Activated CD8-positive, alpha-beta memory T cell treated with anti-CD3 and anti-CD28 coated beads for 24 hours (primary cell): Measurements from ENCODE around the gene PAK4.
"Not testable (repeated sequence)": the region's sequence is repeated elsewhere in the genome, so short reads cannot be mapped to it uniquely, and the experiment has no call there.

ENCODE experiments used
- DNase-seq: peaks from one replicate; pipeline ENCODE4 v3.0.0-alpha.2; 2020

Gene PAK4

GRCh38 chr19:39130337-39131254 is 5.0 kb downstream of the PAK4 start:
- no peak for DNase-seq

DNA sequence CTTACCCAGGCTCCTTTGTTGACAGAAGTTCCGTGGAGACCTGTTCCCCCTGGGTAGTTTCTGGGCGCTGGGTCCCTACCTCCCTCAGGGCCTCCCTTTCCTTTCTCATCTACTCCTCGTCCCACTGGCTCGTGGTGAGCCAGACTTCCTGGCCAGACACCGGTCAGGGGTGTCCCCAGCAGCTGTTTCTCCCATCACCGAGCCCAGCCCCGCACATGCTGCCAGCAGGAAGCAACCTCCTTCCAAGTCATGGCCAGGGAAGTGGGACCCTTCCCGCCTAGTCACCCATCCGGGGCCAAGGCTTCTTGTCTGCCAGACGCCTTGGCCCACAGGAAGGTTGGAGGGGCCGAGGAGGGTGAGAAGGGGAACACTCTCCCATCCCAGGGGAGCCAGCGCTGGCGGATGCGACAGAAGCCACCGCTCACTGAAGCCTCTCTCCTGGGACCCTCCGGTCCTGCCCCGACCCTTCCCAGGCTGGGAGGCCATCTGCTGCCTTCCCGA is 5.7 kb downstream of the PAK4 start:
- no peak for DNase-seq

DNA sequence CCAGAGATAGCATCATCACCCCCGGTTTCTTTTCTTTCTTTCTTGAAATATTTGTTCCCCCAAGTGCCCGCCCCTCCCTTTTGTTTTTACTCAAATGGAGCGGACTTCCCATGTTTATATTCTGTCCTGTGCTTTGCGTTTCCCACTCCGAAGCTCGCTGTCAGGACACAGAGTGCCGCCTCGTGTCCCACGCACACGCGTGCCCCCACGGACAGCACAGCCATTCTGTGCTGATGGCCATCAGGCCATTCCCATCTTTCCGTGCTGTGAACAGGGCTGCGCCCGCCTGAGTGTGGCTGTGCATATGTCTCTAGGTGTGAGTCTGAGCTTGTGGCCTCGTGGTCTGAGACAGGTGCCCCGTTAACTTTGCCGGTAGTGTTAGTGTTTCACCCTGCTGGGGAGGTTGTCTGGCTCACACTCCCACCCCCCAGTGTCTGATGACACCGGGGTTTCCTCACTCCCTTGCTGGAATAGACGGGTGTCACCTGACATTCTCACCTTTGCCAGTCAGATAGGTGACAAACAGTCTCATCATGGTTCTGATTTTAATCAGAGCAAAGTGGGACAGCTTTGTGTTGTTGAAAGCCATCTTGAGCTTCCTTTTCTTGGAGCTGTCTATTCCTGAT is 6.9 kb downstream of the PAK4 start:
- DNase-seq, result no peak

GRCh38 chr19:39133431-39134270 is 8.1 kb downstream of the PAK4 start:
- no peak for DNase-seq

DNA sequence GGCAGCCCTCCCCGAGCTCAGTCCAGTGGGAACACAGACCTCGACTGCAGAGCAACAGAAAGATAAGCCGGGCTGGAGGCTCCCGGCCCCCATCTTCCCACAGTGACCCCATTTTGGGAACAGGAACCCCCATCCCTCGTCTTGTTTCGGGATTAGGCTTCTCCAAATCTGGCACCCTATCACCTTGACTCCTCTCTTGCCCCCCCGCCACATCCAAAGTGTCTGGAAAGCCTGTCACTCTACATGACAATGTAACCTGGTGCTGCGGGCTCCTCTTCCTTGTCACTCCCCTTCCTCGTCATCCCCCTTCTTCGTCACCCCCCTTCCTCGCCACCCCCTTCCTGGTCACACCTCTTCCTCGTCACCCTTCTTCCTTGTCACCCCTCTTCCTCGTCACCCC is 10.1 kb downstream of the PAK4 start:
- DNase-seq, result no peak

DNA sequence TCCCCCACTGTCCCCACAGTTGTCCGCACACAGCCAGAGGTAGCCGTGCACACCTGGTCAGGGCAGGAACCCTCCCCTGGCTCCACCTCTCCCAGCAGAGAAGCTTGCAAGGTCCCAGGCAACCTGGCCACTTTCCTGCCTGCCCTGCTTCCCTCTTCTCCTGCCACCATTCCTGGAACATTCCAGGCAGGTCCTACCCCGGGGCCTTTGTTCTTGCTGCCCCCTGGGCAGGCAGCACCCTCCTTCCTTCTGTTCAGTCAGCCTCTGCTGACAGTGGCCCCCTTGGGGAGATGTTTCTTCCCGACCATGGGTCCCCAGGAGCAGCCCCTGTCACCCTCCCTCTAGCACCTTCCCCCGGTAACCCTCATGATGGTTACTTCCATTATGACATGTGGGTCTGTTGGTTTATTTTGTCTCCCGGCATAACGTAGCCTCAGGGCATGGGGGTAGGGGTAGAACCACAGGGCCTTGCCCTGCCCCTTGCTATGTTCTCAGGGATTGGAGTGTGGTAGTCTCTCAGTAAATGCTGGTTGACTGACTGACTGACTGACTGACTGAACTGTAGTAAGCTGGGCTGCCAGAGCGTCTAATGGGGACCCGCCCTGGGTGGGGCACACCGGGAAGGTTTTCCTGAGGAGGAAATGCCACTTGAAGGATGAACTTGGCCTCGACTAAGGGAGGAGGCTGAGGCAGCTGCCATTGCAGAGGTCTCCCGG is 10.8 kb downstream of the PAK4 start:
- no peak for DNase-seq

DNA sequence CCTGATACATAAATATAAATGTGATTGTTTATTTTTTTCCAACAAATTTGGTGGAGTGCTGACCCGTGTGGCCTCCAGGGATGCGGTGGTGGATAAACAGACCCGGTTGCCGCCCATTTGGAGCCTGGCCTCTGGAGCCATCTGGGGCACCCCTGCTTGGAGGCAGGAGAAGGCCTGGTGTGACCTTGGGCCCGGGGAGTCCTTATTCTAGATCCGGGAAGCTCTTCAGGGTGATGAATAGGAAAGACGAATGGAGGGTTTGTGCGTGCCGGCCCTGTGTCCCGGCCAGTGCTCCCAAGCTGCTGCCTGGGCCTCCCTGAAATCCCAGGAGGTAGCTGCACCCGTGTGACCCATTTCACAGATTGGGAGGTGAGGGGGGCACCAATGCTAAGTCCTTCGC is 11.5 kb downstream of the PAK4 start:
- DNase-seq, result no peak

GRCh38 chr19:39138221-39139211 is 12.9 kb downstream of the PAK4 start:
- no peak for DNase-seq

GRCh38 chr19:39139305-39139874 is 13.8 kb downstream of the PAK4 start:
- DNase-seq, result no peak

DNA sequence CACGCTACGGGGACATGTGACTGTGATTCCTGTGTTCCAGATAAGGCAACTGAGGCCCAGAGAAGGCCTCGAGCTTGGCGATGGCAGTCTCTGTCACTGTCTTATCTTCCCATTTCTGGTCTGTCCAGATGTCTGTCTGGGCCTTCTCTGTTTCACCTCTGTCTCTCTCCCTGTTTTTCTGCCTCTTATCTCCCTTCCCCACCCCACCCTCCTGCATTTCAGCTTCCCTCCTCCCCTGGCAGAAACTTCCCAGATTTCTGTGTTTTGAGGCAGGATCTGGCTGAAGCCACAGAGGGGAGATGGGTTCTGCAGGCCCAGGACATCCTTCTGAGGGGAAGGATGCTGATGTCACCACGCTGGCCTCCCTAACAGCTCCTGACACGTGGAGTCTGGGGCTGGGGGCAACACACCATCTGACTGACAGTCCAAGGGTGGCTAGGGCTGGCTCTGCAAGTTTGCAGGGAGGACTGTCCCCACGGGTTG is 14.4 kb downstream of the PAK4 start:
- no peak for DNase-seq

DNA sequence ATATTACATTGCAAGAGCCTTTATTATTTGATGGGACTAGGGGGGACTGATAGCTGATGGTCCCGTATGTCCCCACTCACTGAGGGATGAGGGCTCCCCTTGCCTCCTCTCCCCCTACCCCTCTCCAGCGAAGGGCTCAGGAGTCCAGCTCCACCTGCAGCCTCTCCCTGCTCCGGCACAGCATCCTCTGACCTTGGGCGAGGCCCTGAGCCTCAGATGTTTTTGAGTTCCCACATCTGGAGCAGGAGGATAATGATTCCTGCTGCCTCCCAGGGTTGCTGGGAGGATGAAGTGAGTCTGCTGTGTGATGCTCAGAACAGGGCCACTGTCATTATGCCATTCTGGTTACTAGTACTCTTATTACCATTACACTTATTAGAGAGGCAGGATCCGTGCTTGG is 15.0 kb downstream of the PAK4 start:
- no peak for DNase-seq

GRCh38 chr19:39141929-39142328 is 16.3 kb downstream of the PAK4 start:
- DNase-seq, result no peak

DNA sequence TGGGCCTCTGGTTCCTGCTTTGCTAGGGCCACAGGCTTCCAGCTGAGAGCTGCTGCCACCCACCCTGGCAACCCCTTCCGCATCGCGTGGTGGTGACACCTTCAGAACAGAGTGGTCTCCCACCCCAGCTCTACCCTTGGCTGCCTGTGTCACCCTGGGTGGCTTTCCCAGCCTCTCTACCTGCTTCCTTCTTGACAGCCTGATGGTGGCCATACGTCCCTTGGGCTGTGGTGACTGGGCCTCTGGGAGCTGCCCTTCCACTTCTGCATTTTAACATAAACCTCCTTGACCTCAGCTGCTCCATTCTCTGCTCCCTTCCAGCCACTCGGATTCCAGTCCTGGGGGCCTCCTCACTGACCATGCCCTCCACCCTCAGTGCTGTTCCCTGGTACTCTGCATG is 17.0 kb downstream of the PAK4 start:
- no peak for DNase-seq

DNA sequence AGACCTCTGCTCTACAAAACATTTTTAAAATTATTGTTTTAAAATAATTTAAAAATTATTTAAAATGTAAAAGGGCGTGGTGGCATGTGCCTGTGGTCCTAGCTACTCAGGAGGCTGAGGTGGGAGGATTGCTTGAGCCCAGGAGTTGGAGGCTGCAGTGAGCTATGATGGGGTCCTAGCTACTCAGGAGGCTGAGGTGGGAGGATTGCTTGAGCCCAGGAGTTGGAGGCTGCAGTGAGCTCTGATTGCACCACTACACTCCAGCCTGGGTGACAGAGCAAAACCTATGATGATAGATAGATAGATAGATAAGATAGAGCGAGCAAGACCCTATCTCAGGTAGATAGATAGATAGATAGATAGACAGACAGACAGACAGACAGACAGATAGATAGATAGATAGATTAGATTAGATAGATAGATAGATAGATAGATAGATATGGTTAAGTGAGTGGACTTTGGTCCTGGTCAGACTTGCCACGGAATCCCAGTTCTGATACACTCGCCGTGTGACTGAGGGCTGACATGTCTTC is 18.2 kb downstream of the PAK4 start:
- DNase-seq, result not testable (repeated sequence)

- DNase-seq, result no peak
Measured at GRCh38 chr19:39144290-39145071, 18.9 kb downstream of the PAK4 start.

GRCh38 chr19:39145180-39145953 is 19.8 kb downstream of the PAK4 start:
- no peak for DNase-seq

- DNase-seq, result no peak
Measured at GRCh38 chr19:39146091-39146490, 20.5 kb downstream of the PAK4 start.

- no peak for DNase-seq
Measured at GRCh38 chr19:39146686-39147450, 21.3 kb downstream of the PAK4 start.
